Breast epithelium (tissue), 4 donors: ENCODE data around the gene GLI3. TPM values are rescaled to one million over a fixed set of nuclear protein-coding genes. Genes with fewer than 3 reads are reported as not detected.

Source experiments
- DNase-seq, 2 donors: peaks; one replicate each; pipeline ENCODE4 v3.0.0-alpha.2; 2019; ENCODE audit warnings: low spot score in 2 of 2
- H3K27ac ChIP-seq, 2 donors: fragments of 200-600 bp; sonication (generic) in 1 of 2; one replicate each; pipeline ENCODE4 v1.5.1; 2016 to 2019; ENCODE audit warnings: mild to moderate bottlenecking in 1 of 2
- H3K27me3 ChIP-seq, 2 donors: fragments of 200-600 bp; sonication (generic) in 1 of 2; one replicate each; pipeline versions ENCODE4 v1.5.1 to v1.6.0; 2017 to 2019; ENCODE audit warnings: control low read depth in 1 of 2, mild to moderate bottlenecking in 1 of 2
- H3K36me3 ChIP-seq: fragments of 200-600 bp; one replicate; pipeline ENCODE4 v1.5.1; 2019
- H3K4me1 ChIP-seq, 2 donors: fragments of 200-600 bp; sonication (generic); one replicate each; pipeline ENCODE4 v1.5.1; 2016 to 2019; ENCODE audit warnings: control low read depth in 1 of 2
- H3K4me3 ChIP-seq, 3 donors: fragments of 200-600 bp; sonication (generic); 1 replicate in 2 of 3; 2 replicates in 1 of 3; pipeline ENCODE4 v1.5.1; 2016 to 2019; ENCODE audit warnings: mild to moderate bottlenecking in 3 of 3, moderate library complexity in 2 of 3
- H3K9me3 ChIP-seq, 2 donors: fragments of 200-600 bp; sonication (generic) in 1 of 2; one replicate each; pipeline ENCODE4 v1.5.1; 2016 to 2019; ENCODE audit warnings: control low read depth in 1 of 2
- CTCF ChIP-seq, 3 donors: fragments of 450-650 bp; IDR thresholded peaks; one replicate each; pipeline ENCODE4 v1.5.1; 2016 to 2017; ENCODE audit warnings: antibody characterized with exemption in 3 of 3, mild to moderate bottlenecking in 3 of 3, moderate library complexity in 3 of 3
- POLR2A ChIP-seq: fragments of 450-650 bp; IDR thresholded peaks from one replicate; pipeline ENCODE4 v1.6.1; 2016; ENCODE audit warnings: antibody characterized with exemption, mild to moderate bottlenecking, moderate library complexity
- POLR2AphosphoS5 ChIP-seq, 3 donors: sonication (generic); formaldehyde crosslinking; IDR thresholded peaks; one replicate each; pipeline ENCODE4 v1.6.1; 2017; ENCODE audit warnings: antibody characterized with exemption in 3 of 3
- intact Hi-C: fragments of 100-400 bp; cut with DNase I; formaldehyde crosslinking; loops from one replicate; pipeline ENCODE4 v1.15.1; 2023; ENCODE audit warnings: low total_unique reads
- total RNA-seq, 3 donors: library from RNA; depleted of rRNA; stranded (reverse); fragments of >200 nt; gene quantifications; one replicate each; pipeline ENCODE4 v1.1.0, GENCODE V29; 2016

GLI3 gene
- total RNA-seq, 3 donors from 2014 or later = 10.2 to 29.9 (median 22.6) TPM

GRCh38 chr7:42198296-42198695 is 38.7 kb downstream of the GLI3 start:
- Histone ChIP-seq H3K9me3 (no peaks in the 10 kb centered on the region), H3K36me3 (no peaks in the 10 kb centered on the region), H3K4me1 (no peaks in the 10 kb centered on the region), H3K27me3 (no peaks in the 10 kb centered on the region), H3K27ac (peak overlapping the region; percentile 62 to 72), H3K4me3 (no peak overlapping the region)
- intact Hi-C loops = no loop called here
- peak in 1 of 2 donors; percentile 78 for DNase-seq
- TF ChIP-seq POLR2A = no peak
- no peak for TF ChIP-seq POLR2AphosphoS5 (IDR thresholded peaks at IDR 0.05)
- TF ChIP-seq CTCF (IDR thresholded peaks at IDR 0.05) = no peak

DNA sequence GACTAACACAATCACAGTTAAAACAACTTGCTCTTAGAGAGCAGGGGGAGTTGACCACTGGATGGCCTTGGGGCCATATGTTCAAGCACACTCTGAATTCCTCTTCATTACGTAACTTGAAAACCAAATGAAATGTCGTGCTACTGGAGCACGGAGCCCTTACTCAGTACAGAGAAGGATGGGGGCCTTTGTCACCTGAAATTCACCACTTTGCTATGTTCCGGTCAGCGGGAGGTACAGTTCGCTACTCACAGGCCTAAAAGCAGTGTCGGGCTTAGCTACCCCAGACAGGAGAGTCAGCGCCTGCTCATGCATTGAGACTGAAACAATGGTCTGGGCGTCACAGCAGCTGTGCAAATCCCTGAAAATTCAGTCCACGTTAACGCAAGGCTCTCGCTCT is 39.6 kb downstream of the GLI3 start:
- peak overlapping the region; percentile 62 to 72 for H3K27ac ChIP-seq
- H3K27me3 ChIP-seq = no peaks in the 10 kb centered on the region
- H3K36me3 ChIP-seq = no peaks in the 10 kb centered on the region
- H3K4me1 ChIP-seq = peaks cover 0 to 3% of the 10 kb centered on the region in 2 donors
- no peak for TF ChIP-seq POLR2AphosphoS5 (IDR thresholded peaks at IDR 0.05)
- TF ChIP-seq POLR2A = no peak
- H3K9me3 ChIP-seq = no peaks in the 10 kb centered on the region
- H3K4me3 ChIP-seq = no peak overlapping the region
- intact Hi-C loops = no loop called here
- no peak for DNase-seq

GRCh38 chr7:42194238-42194637 is 42.8 kb downstream of the GLI3 start:
- TF ChIP-seq POLR2AphosphoS5 (IDR thresholded peaks at IDR 0.05) (no peak), CTCF (IDR thresholded peaks at IDR 0.05) (no peak), POLR2A (no peak)
- Histone ChIP-seq H3K36me3 (no peaks in the 10 kb centered on the region), H3K9me3 (no peaks in the 10 kb centered on the region), H3K27ac (peak overlapping the region; percentile 33 to 64), H3K4me1 (peaks cover 0 to 4% of the 10 kb centered on the region in 2 donors), H3K4me3 (peak overlapping the region in 1 of 3 donors; percentile 4), H3K27me3 (no peaks in the 10 kb centered on the region)
- no peak for DNase-seq
- intact Hi-C loops = no loop called here

- Histone ChIP-seq H3K9me3 (no peaks in the 10 kb centered on the region), H3K4me1 (peaks cover 0 to 4% of the 10 kb centered on the region in 2 donors), H3K4me3 (peak overlapping the region in 1 of 3 donors; percentile 4), H3K36me3 (no peaks in the 10 kb centered on the region), H3K27me3 (no peaks in the 10 kb centered on the region), H3K27ac (peak overlapping the region; percentile 33 to 64)
- intact Hi-C loops = no loop called here
- TF ChIP-seq POLR2A (no peak), CTCF (IDR thresholded peaks at IDR 0.05) (no peak), POLR2AphosphoS5 (IDR thresholded peaks at IDR 0.05) (no peak)
- no peak for DNase-seq
These were observed 43.4 kb downstream of the GLI3 start for GRCh38 chr7:42193471-42194129.

DNA sequence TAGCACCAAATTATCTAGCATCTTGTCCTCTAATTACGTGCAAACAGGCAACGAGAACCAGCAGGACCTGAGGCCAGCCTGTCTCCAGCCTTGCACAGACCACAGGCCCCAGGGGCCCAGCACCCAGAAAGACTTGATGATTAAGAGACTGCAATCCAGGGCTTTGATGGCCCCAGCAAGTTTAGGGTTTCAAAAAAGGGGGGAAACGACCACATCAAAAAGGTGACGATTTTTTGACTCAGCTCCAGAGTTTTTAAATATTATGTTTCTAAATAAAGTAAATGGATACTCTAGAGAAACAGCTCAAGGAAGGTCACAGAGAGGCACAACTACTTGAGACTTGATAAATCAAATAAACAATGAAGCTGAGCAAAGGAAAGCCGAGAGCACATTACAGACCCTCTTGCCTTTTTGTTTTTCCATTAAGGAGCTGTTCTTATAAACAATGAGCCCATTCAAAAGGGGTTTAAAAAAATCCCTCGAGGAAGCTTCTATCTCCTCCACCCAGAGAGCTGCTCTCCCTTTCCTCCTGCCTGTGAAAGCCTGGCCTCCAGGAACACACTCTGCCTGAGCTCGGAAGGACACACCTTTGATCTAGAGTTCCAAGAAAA is 44.1 kb downstream of the GLI3 start:
- intact Hi-C loops = no loop called here
- no peak for DNase-seq
- Histone ChIP-seq H3K36me3 (no peaks in the 10 kb centered on the region), H3K4me1 (peaks cover 0 to 4% of the 10 kb centered on the region in 2 donors), H3K27me3 (no peaks in the 10 kb centered on the region), H3K4me3 (no peak overlapping the region), H3K27ac (peak overlapping the region; percentile 33 to 36), H3K9me3 (no peaks in the 10 kb centered on the region)
- no peak for TF ChIP-seq POLR2A
- TF ChIP-seq POLR2AphosphoS5 (IDR thresholded peaks at IDR 0.05) = no peak
- TF ChIP-seq CTCF (IDR thresholded peaks at IDR 0.05) = no peak
